Left ventricle myocardium inferior (tissue), 1 donor: ENCODE data around the gene MGAT1. TPM values are rescaled to one million over a fixed set of nuclear protein-coding genes. Genes with fewer than 3 reads are reported as not detected.

Experiments used
- DNase-seq: peaks from one replicate; pipeline ENCODE4 v3.0.0-alpha.2; 2020
- H3K27ac ChIP-seq: fragments of 200-600 bp; replicated peaks from 2 replicates; pipeline ENCODE4 v1.8.0; 2021
- H3K27me3 ChIP-seq: fragments of 200-600 bp; 2 replicates; pipeline ENCODE4 v1.8.0; 2021; ENCODE audit warnings: low read depth
- H3K36me3 ChIP-seq: fragments of 200-600 bp; 2 replicates; pipeline ENCODE4 v1.8.0; 2021
- H3K4me1 ChIP-seq: fragments of 200-600 bp; 2 replicates; pipeline ENCODE4 v1.8.0; 2021
- H3K4me3 ChIP-seq: fragments of 200-600 bp; 2 replicates; pipeline ENCODE4 v1.8.0; 2021; ENCODE audit warnings: mild to moderate bottlenecking, moderate library complexity
- H3K9me3 ChIP-seq: fragments of 200-600 bp; replicated peaks from 2 replicates; pipeline ENCODE4 v1.8.0; 2021
- intact Hi-C: fragments of 100-400 bp; cut with micrococcal nuclease; formaldehyde crosslinking; loops from one replicate; pipeline ENCODE4 v1.11.0; 2022
- total RNA-seq: library from RNA; stranded (reverse); fragmentation: NEBNext Ultra II Directional; extraction: Animal tissue kit (Norgen Biotek cat#: 25700); gene quantifications from one replicate; pipeline ENCODE4 v1.2.1, GENCODE V29; 2021
- TF ChIP-seq, protein P1 (sequence below): fragments of 200-600 bp; IDR thresholded peaks from 2 replicates; pipeline ENCODE4 v1.8.0; 2021; ENCODE audit warnings: antibody characterized with exemption, mild to moderate bottlenecking, borderline replicate concordance
- donor health status: DM: no; HTN: yes; CAD: no; lungs with severe emphysema.

MGAT1 gene
- total RNA-seq, 1 donor from 2014 or later: 60.4 TPM

- Histone ChIP-seq H3K27me3 (no peaks in the 10 kb centered on the region), H3K4me3 (peak overlapping the region; percentile 23), H3K9me3 (no peaks in the 10 kb centered on the region), H3K27ac (peak overlapping the region; percentile 83), H3K4me1 (peaks cover 69% of the 10 kb centered on the region), H3K36me3 (peaks cover 28% of the 10 kb centered on the region)
- TF ChIP-seq, protein P1, sequence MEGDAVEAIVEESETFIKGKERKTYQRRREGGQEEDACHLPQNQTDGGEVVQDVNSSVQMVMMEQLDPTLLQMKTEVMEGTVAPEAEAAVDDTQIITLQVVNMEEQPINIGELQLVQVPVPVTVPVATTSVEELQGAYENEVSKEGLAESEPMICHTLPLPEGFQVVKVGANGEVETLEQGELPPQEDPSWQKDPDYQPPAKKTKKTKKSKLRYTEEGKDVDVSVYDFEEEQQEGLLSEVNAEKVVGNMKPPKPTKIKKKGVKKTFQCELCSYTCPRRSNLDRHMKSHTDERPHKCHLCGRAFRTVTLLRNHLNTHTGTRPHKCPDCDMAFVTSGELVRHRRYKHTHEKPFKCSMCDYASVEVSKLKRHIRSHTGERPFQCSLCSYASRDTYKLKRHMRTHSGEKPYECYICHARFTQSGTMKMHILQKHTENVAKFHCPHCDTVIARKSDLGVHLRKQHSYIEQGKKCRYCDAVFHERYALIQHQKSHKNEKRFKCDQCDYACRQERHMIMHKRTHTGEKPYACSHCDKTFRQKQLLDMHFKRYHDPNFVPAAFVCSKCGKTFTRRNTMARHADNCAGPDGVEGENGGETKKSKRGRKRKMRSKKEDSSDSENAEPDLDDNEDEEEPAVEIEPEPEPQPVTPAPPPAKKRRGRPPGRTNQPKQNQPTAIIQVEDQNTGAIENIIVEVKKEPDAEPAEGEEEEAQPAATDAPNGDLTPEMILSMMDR: no peak
- DNase-seq: no peak
- intact Hi-C loops: no loop called here
These were observed 15.8 kb downstream of the MGAT1 start for GRCh38 chr5:180786531-180787398.

GRCh38 chr5:180785794-180786221 lies 16.8 kb downstream of the MGAT1 start:
- Histone ChIP-seq H3K4me1 (peaks cover 59% of the 10 kb centered on the region), H3K27ac (peak overlapping the region; percentile 83), H3K27me3 (no peaks in the 10 kb centered on the region), H3K36me3 (peaks cover 18% of the 10 kb centered on the region), H3K9me3 (no peaks in the 10 kb centered on the region), H3K4me3 (peak overlapping the region; percentile 27)
- TF ChIP-seq, protein P1: no peak
- no peak for DNase-seq
- intact Hi-C loops: no loop called here

- Histone ChIP-seq H3K27ac (peak overlapping the region; percentile 83), H3K9me3 (no peaks in the 10 kb centered on the region), H3K4me1 (peaks cover 54% of the 10 kb centered on the region), H3K36me3 (peaks cover 13% of the 10 kb centered on the region), H3K4me3 (peak overlapping the region; percentile 27), H3K27me3 (no peaks in the 10 kb centered on the region)
- TF ChIP-seq, protein P1: no peak
- intact Hi-C loops: no loop called here
- DNase-seq: no peak
These were observed 17.4 kb downstream of the MGAT1 start for GRCh38 chr5:180785121-180785781.

DNA sequence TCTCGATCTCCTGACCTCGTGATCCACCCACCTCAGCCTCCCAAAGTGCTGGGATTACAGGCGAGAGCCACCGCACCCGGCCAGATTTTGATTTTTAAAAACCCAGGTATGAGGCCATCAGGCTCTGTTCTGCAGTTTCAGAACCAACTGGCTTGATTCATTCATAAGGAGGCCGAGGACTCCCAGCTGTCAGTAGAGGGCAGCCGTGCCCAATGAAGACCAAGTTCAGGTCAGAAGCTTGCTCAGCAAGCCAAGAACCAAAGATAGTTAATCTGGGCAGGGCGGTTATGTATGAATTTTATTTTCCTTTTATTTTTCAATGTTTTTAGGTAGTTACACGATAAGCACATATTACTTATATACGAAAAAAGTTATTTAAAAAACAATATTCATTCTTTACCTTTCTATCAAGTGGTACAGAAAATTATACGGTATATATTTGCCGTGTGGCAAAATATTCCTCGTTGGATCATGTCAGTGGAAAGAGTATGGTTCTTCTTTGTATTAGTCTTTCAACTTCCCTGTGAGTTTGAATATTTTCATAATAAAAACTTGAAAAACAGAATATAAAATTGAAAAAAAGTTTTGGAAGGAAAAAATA lies 18.0 kb downstream of the MGAT1 start:
- Histone ChIP-seq H3K27me3 (no peaks in the 10 kb centered on the region), H3K4me1 (peaks cover 47% of the 10 kb centered on the region), H3K27ac (peak overlapping the region; percentile 83), H3K9me3 (no peaks in the 10 kb centered on the region), H3K4me3 (no peak overlapping the region), H3K36me3 (peaks cover 6% of the 10 kb centered on the region)
- peak; percentile 78 for DNase-seq
- intact Hi-C loops: loop anchor here (5.0 kb wide), 1 partner anchor 83 kb away; no protein-coding TSS in a partner anchor
- TF ChIP-seq, protein P1: peak; percentile 83

- Histone ChIP-seq H3K9me3 (no peaks in the 10 kb centered on the region), H3K27ac (no peak overlapping the region)
- intact Hi-C loops: loop anchor here (5.0 kb wide), 1 partner anchor 84 kb away; no protein-coding TSS in a partner anchor
These were observed 19.1 kb downstream of the MGAT1 start for GRCh38 chr5:180783340-180784052.

More at GRCh38 chr5:180783340-180784052, 19.1 kb downstream of the MGAT1 start:
- Histone ChIP-seq H3K27me3 (no peaks in the 10 kb centered on the region), H3K4me3 (no peak overlapping the region), H3K4me1 (peaks cover 45% of the 10 kb centered on the region), H3K36me3 (no peaks in the 10 kb centered on the region)
- no peak for DNase-seq
- TF ChIP-seq, protein P1: no peak
